Heart left ventricle (tissue), 16 donors: Measurements from ENCODE around the gene LIF. TPM values are rescaled to one million over a fixed set of nuclear protein-coding genes. Genes with fewer than 3 reads are reported as not detected.

Experiments used
- ATAC-seq, 4 donors: fragments of 200-7000 bp; cut with Tn5 transposase; one replicate each; pipeline ENCODE4 v1.9.1; 2020 to 2022; ENCODE audit warnings: moderate library complexity in 4 of 4, mild to moderate bottlenecking in 3 of 4, moderate number of reproducible peaks in 1 of 4
- DNase-seq, 5 donors: peaks; one replicate each; pipeline ENCODE4 v3.0.0-alpha.2; 2020
- H3K27ac ChIP-seq, 12 donors: fragments of 200-600 bp; sonication (generic) in 4 of 12; one replicate each; pipeline versions ENCODE4 v1.5.0 to v1.8.0; 2016 to 2022; ENCODE audit warnings: mild to moderate bottlenecking in 2 of 12
- H3K27me3 ChIP-seq, 9 donors: fragments of 200-600 bp; sonication (generic) in 2 of 9; one replicate each; pipeline versions ENCODE4 v1.5.1 to v1.8.0; 2016 to 2022; ENCODE audit warnings: mild to moderate bottlenecking in 3 of 9
- H3K36me3 ChIP-seq, 9 donors: fragments of 200-600 bp; sonication (generic) in 2 of 9; one replicate each; pipeline versions ENCODE4 v1.5.0 to v1.8.0; 2018 to 2022; ENCODE audit warnings: mild to moderate bottlenecking in 2 of 9
- H3K4me1 ChIP-seq, 12 donors: fragments of 200-600 bp; sonication (generic) in 4 of 12; one replicate each; pipeline versions ENCODE4 v1.5.0 to v1.8.0; 2016 to 2022; ENCODE audit warnings: mild to moderate bottlenecking in 3 of 12
- H3K4me3 ChIP-seq, 12 donors: fragments of 200-600 bp; sonication (generic) in 4 of 12; one replicate each; pipeline versions ENCODE4 v1.5.0 to v1.8.0; 2017 to 2022; ENCODE audit warnings: mild to moderate bottlenecking in 9 of 12, moderate library complexity in 4 of 12
- H3K9me3 ChIP-seq, 12 donors: fragments of 200-600 bp; sonication (generic) in 4 of 12; one replicate each; pipeline versions ENCODE4 v1.5.0 to v1.8.0; 2016 to 2022; ENCODE audit warnings: mild to moderate bottlenecking in 1 of 12
- CTCF ChIP-seq, 12 donors: fragments of 200-600 bp; sonication (generic) in 4 of 12; IDR thresholded peaks; one replicate each; pipeline versions ENCODE4 v1.5.0 to v1.8.0; 2018 to 2022; ENCODE audit warnings: antibody characterized with exemption in 12 of 12, mild to moderate bottlenecking in 5 of 12
- POLR2A ChIP-seq, 2 donors: fragments of 450-650 bp; IDR thresholded peaks; one replicate each; pipeline ENCODE4 v1.6.1; 2017; ENCODE audit warnings: antibody characterized with exemption in 2 of 2, mild to moderate bottlenecking in 2 of 2, moderate library complexity in 2 of 2
- WGBS, 4 donors: extraction: QIAGEN DNeasy Blood & Tissue Kit in 2 of 4; methylation state at CpG; one replicate each; pipeline versions ENCODE4 v1.1.5 to v1.1.7; 2013 to 2018; 5-methylcytosine and 5-hydroxymethylcytosine counted together
- intact Hi-C, 10 donors: fragments of 100-400 bp; cut with DNase I; formaldehyde crosslinking; loops; one replicate each; pipeline versions ENCODE4 v1.11.1 to v1.14.2; 2022
- polyA plus RNA-seq, 2 donors: library from polyadenylated mRNA; stranded (reverse); fragments of 200-250 nt; gene quantifications; one replicate each; pipeline ENCODE4 v1.2.3, GENCODE V29; 2013
- total RNA-seq, 9 donors: library from RNA; depleted of rRNA in 2 of 9; stranded (reverse); fragments of >200 nt in 2 of 9; fragmentation: NEBNext Ultra II Directional in 3 of 9; extraction: Animal tissue kit (Norgen Biotek cat#: 25700) in 3 of 9; gene quantifications; one replicate each; pipeline versions ENCODE4 v1.1.0 to v1.2.4, GENCODE V29; 2016 to 2023
- donor health status: ischemic (EF 13 %, LVEDD 7.1; RV severe dilation, severe dysfunction).
- donor health status: healthy with polysubstance abuse.
- donor health status: DM: no; HTN: yes; CAD: no.
- donor health status: DM: no; HTN: no; CAD: no.
- donor health status: ischemic (EF 25% LVEDD 6.9; RV normal size, moderate dysfunction).
- donor health status: ischemic (EF 25% LVEDD 5.7; RV mildly dilated, moderate dysfunction).
- donor health status: healthy.
- donor health status: DM: yes; HTN: yes; CAD: no.
- donor health status: ischemic (EF 35%, LVEDD 5.7; RV mildly dilated, moderate dysfunction).
- donor health status: nonischemic (EF 11% LVEDD 7.7; RV severe dilation, severe dysfunction).
- donor health status: DM: yes; HTN: yes; CAD: no.
- donor health status: PGD.
- donor health status: ischemic (EF 29% LVEDD 5.4; RV normal size, mild dysfunction).
- donor health status: nonischemic (EF 23%, LVEDD 6.1; RV moderate dilation, normal function).

LIF gene
- total and polyA plus RNA-seq, 11 donors = 0.12 to 11.6 (median 0.67) TPM; not detected in 1

GRCh38 chr22:30282616-30283046 lies 36.1 kb upstream of the LIF start:
- no peaks in the 10 kb centered on the region for H3K27me3 ChIP-seq
- DNase-seq = peak in 1 of 5 donors; percentile 62
- H3K27ac ChIP-seq = no peak overlapping the region
- H3K36me3 ChIP-seq = peaks cover 0 to 26% (median 8%) of the 10 kb centered on the region in 9 donors
- peak in 1 of 4 donors; percentile 36 for ATAC-seq
- H3K9me3 ChIP-seq = no peaks in the 10 kb centered on the region
- 67 to 83% (median 76%) methylated on average over 2 to 7 of the region's 7 CpGs for whole genome bisulfite sequencing, 4 donors
- TF ChIP-seq POLR2A (IDR thresholded peaks at IDR 0.05) = no peak
- no peak for TF ChIP-seq CTCF (IDR thresholded peaks at IDR 0.05)
- H3K4me3 ChIP-seq = no peak overlapping the region
- intact Hi-C loops = loop anchor here in 1 of 10 donors (2.0 kb wide), 1 partner anchor 48 kb away; no protein-coding TSS in a partner anchor
- H3K4me1 ChIP-seq = peaks cover 0 to 46% (median 4%) of the 10 kb centered on the region in 12 donors

GRCh38 chr22:30280505-30280904 lies 33.9 kb upstream of the LIF start:
- peaks cover 0 to 63% (median 7%) of the 10 kb centered on the region in 12 donors for H3K4me1 ChIP-seq
- intact Hi-C loops = no loop called here
- DNase-seq = no peak
- no peaks in the 10 kb centered on the region for H3K27me3 ChIP-seq
- TF ChIP-seq CTCF (IDR thresholded peaks at IDR 0.05) (no peak), POLR2A (IDR thresholded peaks at IDR 0.05) (no peak)
- ATAC-seq = no peak
- WGBS, 4 donors = 81 to 91% (median 85%) methylated on average over 8 of the region's 8 CpGs
- H3K27ac ChIP-seq = no peak overlapping the region
- H3K9me3 ChIP-seq = no peaks in the 10 kb centered on the region
- no peak overlapping the region for H3K4me3 ChIP-seq
- peaks cover 0 to 13% (median 5%) of the 10 kb centered on the region in 9 donors for H3K36me3 ChIP-seq

DNA sequence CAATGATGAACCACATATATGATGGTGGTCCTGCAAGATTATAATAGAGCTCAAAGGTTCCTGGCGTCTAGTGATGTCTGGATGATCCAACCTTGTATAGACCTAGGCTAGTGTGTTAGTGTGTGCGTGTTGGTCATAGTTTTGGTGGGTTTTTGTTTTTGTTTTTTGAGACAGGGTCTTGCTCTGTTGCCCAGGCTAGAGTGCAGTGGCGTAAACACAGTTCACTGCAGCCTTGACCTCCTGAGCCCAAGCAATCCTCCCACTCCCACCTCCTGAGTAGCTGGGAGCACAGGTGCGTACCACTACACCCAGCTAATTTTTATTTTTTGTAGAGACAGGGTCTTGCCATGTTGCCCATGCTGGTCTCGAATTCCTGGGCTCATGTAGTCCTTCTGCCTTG lies 33.4 kb upstream of the LIF start:
- Histone ChIP-seq H3K27me3 (no peaks in the 10 kb centered on the region), H3K4me1 (peaks cover 0 to 69% (median 7%) of the 10 kb centered on the region in 12 donors), H3K27ac (peak overlapping the region in 1 of 12 donors; percentile 27), H3K9me3 (no peaks in the 10 kb centered on the region), H3K4me3 (no peak overlapping the region), H3K36me3 (peaks cover 0 to 7% (median 0%) of the 10 kb centered on the region in 9 donors)
- 88 to 96% (median 93%) methylated on average over 5 of the region's 5 CpGs for WGBS, 4 donors
- DNase-seq (no peak), ATAC-seq (no peak)
- TF ChIP-seq CTCF (IDR thresholded peaks at IDR 0.05) (no peak), POLR2A (IDR thresholded peaks at IDR 0.05) (no peak)
- intact Hi-C loops = loop anchor here in 1 of 10 donors (5.0 kb wide), 1 partner anchor 97 kb away; no protein-coding TSS in a partner anchor

- Histone ChIP-seq H3K4me3 (no peak overlapping the region), H3K9me3 (no peaks in the 10 kb centered on the region), H3K36me3 (peaks cover 0 to 3% (median 0%) of the 10 kb centered on the region in 9 donors), H3K4me1 (peaks cover 0 to 76% (median 7%) of the 10 kb centered on the region in 12 donors), H3K27me3 (no peaks in the 10 kb centered on the region), H3K27ac (peak overlapping the region in 1 of 12 donors; percentile 27)
- DNase-seq (peak; percentile 53 to 84 (median 64)), ATAC-seq (peak in 3 of 4 donors; percentile 42 to 59 (median 48))
- TF ChIP-seq POLR2A (IDR thresholded peaks at IDR 0.05) (no peak), CTCF (IDR thresholded peaks at IDR 0.05) (no peak)
- WGBS, 4 donors = 77 to 85% (median 80%) methylated on average over 13 to 16 of the region's 16 CpGs
- intact Hi-C loops = loop anchor here in 1 of 10 donors (5.0 kb wide), 1 partner anchor 98 kb away; no protein-coding TSS in a partner anchor
Measured at GRCh38 chr22:30279046-30279788, 32.7 kb upstream of the LIF start.
